ENCODE data around the gene MAGEL2. TPM values are rescaled to one million over a fixed set of nuclear protein-coding genes. Genes with fewer than 3 reads are reported as not detected.

The MAGEL2 gene
- total RNA-seq, 6 experiments from 2014 or later: 0.04 to 0.05 TPM; not detected in 4

GRCh38 chr15:23634181-23634580, 13.5 kb downstream of the MAGEL2 start:
- no peaks in the 10 kb centered on the region for H3K36me3 ChIP-seq
- H3K9me3 ChIP-seq: no peaks in the 10 kb centered on the region
- no peak overlapping the region for H3K4me3 ChIP-seq
- WGBS (ENCODE audit: insufficient coverage, low coverage, low lambda C conversion rate, missing lambda C conversion rate): 36% methylated on average over 5 of the region's 8 CpGs
- intact Hi-C loops (cut with DNase I): no loop called here
- TF ChIP-seq POLR2A (IDR thresholded peaks at IDR 0.05) (no peak), CTCF (IDR thresholded peaks at IDR 0.05) (no peak)
- ATAC-seq: no peak
- H3K27me3 ChIP-seq: no peaks in the 10 kb centered on the region
- no peaks in the 10 kb centered on the region for H3K4me1 ChIP-seq
- DNase-seq: no peak
- no peak overlapping the region for H3K27ac ChIP-seq

GRCh38 chr15:23629234-23629805, 18.3 kb downstream of the MAGEL2 start:
- DNase-seq: no peak
- WGBS (ENCODE audit: insufficient coverage, low coverage, low lambda C conversion rate, missing lambda C conversion rate): 8% methylated on average over 4 of the region's 4 CpGs
- Histone ChIP-seq H3K4me3 (no peak overlapping the region), H3K36me3 (no peaks in the 10 kb centered on the region), H3K27me3 (no peaks in the 10 kb centered on the region), H3K4me1 (no peaks in the 10 kb centered on the region), H3K27ac (no peak overlapping the region), H3K9me3 (no peaks in the 10 kb centered on the region)
- peak; percentile 31 to 59 (median 49) for TF ChIP-seq CTCF (IDR thresholded peaks at IDR 0.05)
- TF ChIP-seq POLR2A (IDR thresholded peaks at IDR 0.05): no peak
- ATAC-seq: peak; percentile 51 to 66 (median 58)
- intact Hi-C loops (cut with DNase I): no loop called here

GRCh38 chr15:23628612-23629233, 18.9 kb downstream of the MAGEL2 start:
- no peaks in the 10 kb centered on the region for H3K27me3 ChIP-seq
- H3K27ac ChIP-seq: no peak overlapping the region
- TF ChIP-seq POLR2A (IDR thresholded peaks at IDR 0.05): no peak
- no peak for TF ChIP-seq CTCF (IDR thresholded peaks at IDR 0.05)
- DNase-seq: no peak
- H3K36me3 ChIP-seq: no peaks in the 10 kb centered on the region
- intact Hi-C loops (cut with DNase I): no loop called here
- H3K4me1 ChIP-seq: no peaks in the 10 kb centered on the region
- ATAC-seq: no peak
- no peaks in the 10 kb centered on the region for H3K9me3 ChIP-seq
- H3K4me3 ChIP-seq: no peak overlapping the region
- 27% methylated on average over 13 of the region's 13 CpGs for WGBS (ENCODE audit: insufficient coverage, low coverage, low lambda C conversion rate, missing lambda C conversion rate)

GRCh38 chr15:23616536-23616935, 31.1 kb downstream of the MAGEL2 start:
- Histone ChIP-seq H3K27ac (no peak overlapping the region), H3K4me3 (no peak overlapping the region), H3K36me3 (no peaks in the 10 kb centered on the region), H3K27me3 (no peaks in the 10 kb centered on the region), H3K4me1 (no peaks in the 10 kb centered on the region), H3K9me3 (no peaks in the 10 kb centered on the region)
- ATAC-seq: no peak
- 64% methylated on average over 10 of the region's 10 CpGs for WGBS (ENCODE audit: insufficient coverage, low coverage, low lambda C conversion rate, missing lambda C conversion rate)
- DNase-seq: no peak
- no peak for TF ChIP-seq POLR2A (IDR thresholded peaks at IDR 0.05)
- TF ChIP-seq CTCF (IDR thresholded peaks at IDR 0.05): no peak
- intact Hi-C loops (cut with DNase I): no loop called here

Measured in right lobe of liver (tissue), 6 donors.